ENCODE measurements around the gene SNTB2. TPM values are rescaled to one million over a fixed set of nuclear protein-coding genes. Genes with fewer than 3 reads are reported as not detected.
A peak's percentile ranks its signal among the peaks of the same experiment; 100 is the strongest.

SNTB2 gene
- total RNA-seq, 5 donors from 2014 or later (not counting 1 experiment from before 2014, with no cell fraction given): 13.2 to 23.1 (median 17.3) TPM

GRCh38 chr16:69176033-69176800 is 10.7 kb upstream of the SNTB2 start:
- Histone ChIP-seq H3K4me3 (ENCODE audit: control insufficient read depth in 1 of 2, extremely low read depth in 1 of 2, low read length in 1 of 2) (no peak overlapping the region), H3K36me3 (ENCODE audit: control insufficient read depth in 2 of 2, extremely low read depth in 1 of 2, insufficient read depth in 1 of 2, low read length in 1 of 2) (no peaks in the 10 kb centered on the region), H3K27me3 (replicated peaks in 1 of 2; ENCODE audit: control insufficient read depth in 2 of 2, extremely low read depth in 1 of 2, insufficient read depth in 2 of 2, low read length in 1 of 2) (no peaks in the 10 kb centered on the region), H3K27ac (ENCODE audit: low read length) (no peak overlapping the region), H3K9me3 (no peaks in the 10 kb centered on the region), H3K4me1 (ENCODE audit: control insufficient read depth in 1 of 2, extremely low read depth in 1 of 2, insufficient read depth in 2 of 2, low read length in 2 of 2) (no peaks in the 10 kb centered on the region)
- POLR2A ChIA-PET: interaction anchor here in 1 of 2 donors (0.6 kb wide), 1 partner anchor 17 kb away, joined by 3 read pairs; no protein-coding TSS in a partner anchor
- CTCF ChIA-PET: interaction anchor here in 1 of 2 donors (0.7 kb wide), 1 partner anchor 11 kb away, joined by 6 read pairs; the partner anchor contains the start of gene SNTB2
- H3K9me3 Mint-ChIP-seq: no peaks in the 10 kb centered on the region
- H3K27me3 Mint-ChIP-seq: no peaks in the 10 kb centered on the region
- ATAC-seq (replicated peaks in 1 of 4) (no peak), DNase-seq (no peak)
- 89% methylated on average over 1 of the region's 4 CpGs for WGBS (ENCODE audit: insufficient coverage)
- H3K36me3 Mint-ChIP-seq: peaks cover 3% of the 10 kb centered on the region
- no peak overlapping the region for H3K4me3 Mint-ChIP-seq
- H3K4me1 Mint-ChIP-seq: peaks cover 0 to 7% (median 5%) of the 10 kb centered on the region in 3 donors
- no peak overlapping the region for H3K27ac Mint-ChIP-seq

DNA sequence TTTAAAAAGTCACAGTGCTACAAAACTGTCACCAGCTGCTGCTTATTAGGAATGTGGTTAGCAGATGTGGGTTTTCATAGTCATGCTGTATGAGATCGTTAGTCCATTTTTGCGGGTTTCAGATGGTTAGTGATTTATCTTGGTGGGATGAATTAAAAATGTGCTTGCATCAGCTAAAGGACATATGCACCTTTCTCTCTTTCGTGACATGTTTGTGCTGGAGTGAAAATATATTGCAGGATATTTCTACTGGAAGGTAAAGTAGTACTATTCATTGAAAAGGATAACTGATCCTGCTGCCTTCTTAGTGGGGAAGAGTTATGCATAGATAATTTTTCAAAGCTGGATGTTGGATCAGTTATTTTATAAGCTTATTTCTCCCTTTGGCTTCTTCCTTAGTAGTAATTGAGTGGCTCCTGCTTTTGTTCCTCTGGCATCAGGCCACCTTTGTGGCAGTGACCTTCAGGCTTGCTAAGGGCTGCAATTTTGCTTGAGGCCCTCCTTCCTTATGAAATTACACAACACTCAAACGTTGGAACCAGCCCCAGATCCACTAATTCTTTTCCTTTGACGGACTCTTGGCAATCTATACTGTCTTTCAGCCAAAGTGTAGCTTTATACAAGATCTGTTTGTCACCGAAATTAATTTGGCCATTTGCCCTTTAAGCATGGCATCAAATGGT is 7.5 kb upstream of the SNTB2 start:
- Histone ChIP-seq H3K4me3 (ENCODE audit: control insufficient read depth in 1 of 2, extremely low read depth in 1 of 2, low read length in 1 of 2) (no peak overlapping the region), H3K36me3 (ENCODE audit: control insufficient read depth in 2 of 2, extremely low read depth in 1 of 2, insufficient read depth in 1 of 2, low read length in 1 of 2) (no peaks in the 10 kb centered on the region), H3K9me3 (no peaks in the 10 kb centered on the region), H3K27ac (ENCODE audit: low read length) (no peak overlapping the region), H3K27me3 (replicated peaks in 1 of 2; ENCODE audit: control insufficient read depth in 2 of 2, extremely low read depth in 1 of 2, insufficient read depth in 2 of 2, low read length in 1 of 2) (no peaks in the 10 kb centered on the region), H3K4me1 (ENCODE audit: control insufficient read depth in 1 of 2, extremely low read depth in 1 of 2, insufficient read depth in 2 of 2, low read length in 2 of 2) (peaks cover 0 to 4% of the 10 kb centered on the region in 2 experiments)
- H3K9me3 Mint-ChIP-seq: no peaks in the 10 kb centered on the region
- ChIA-PET POLR2A (no interaction called here), CTCF (no interaction called here)
- no peak for ATAC-seq (replicated peaks in 1 of 4)
- no peak overlapping the region for H3K4me3 Mint-ChIP-seq
- no peak overlapping the region for H3K27ac Mint-ChIP-seq
- H3K4me1 Mint-ChIP-seq: peaks cover 0 to 3% (median under 1%) of the 10 kb centered on the region in 3 donors
- H3K36me3 Mint-ChIP-seq: no peaks in the 10 kb centered on the region
- WGBS (ENCODE audit: insufficient coverage): 52% methylated on average over 4 of the region's 6 CpGs
- H3K27me3 Mint-ChIP-seq: no peaks in the 10 kb centered on the region
- no peak for DNase-seq

DNA sequence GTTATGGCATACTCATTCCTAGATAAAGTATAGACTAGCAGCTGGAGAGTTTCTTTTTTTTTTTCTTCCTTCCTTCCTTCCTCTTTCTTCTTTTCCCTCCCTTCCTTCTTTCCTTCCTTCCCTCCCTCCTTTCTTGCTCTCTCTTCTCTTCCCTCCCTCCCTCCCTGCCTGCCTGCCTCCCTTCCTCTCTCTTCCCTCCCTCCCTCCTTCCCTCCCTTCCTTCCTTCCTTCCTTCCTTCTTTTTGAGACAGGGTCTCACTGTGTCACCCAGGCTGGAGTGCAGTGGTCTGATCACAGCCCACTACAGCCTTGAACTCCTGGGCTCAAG is 7.0 kb upstream of the SNTB2 start:
- Mint-ChIP-seq H3K9me3 (no peaks in the 10 kb centered on the region), H3K36me3 (no peaks in the 10 kb centered on the region), H3K27me3 (no peaks in the 10 kb centered on the region), H3K4me1 (peaks cover 4 to 6% (median 5%) of the 10 kb centered on the region in 3 donors), H3K4me3 (no peak overlapping the region), H3K27ac (no peak overlapping the region)
- Histone ChIP-seq H3K4me3 (ENCODE audit: control insufficient read depth in 1 of 2, extremely low read depth in 1 of 2, low read length in 1 of 2) (no peak overlapping the region), H3K36me3 (ENCODE audit: control insufficient read depth in 2 of 2, extremely low read depth in 1 of 2, insufficient read depth in 1 of 2, low read length in 1 of 2) (no peaks in the 10 kb centered on the region), H3K27me3 (replicated peaks in 1 of 2; ENCODE audit: control insufficient read depth in 2 of 2, extremely low read depth in 1 of 2, insufficient read depth in 2 of 2, low read length in 1 of 2) (no peaks in the 10 kb centered on the region), H3K27ac (ENCODE audit: low read length) (no peak overlapping the region), H3K9me3 (no peaks in the 10 kb centered on the region), H3K4me1 (ENCODE audit: control insufficient read depth in 1 of 2, extremely low read depth in 1 of 2, insufficient read depth in 2 of 2, low read length in 2 of 2) (peaks cover 0 to 9% of the 10 kb centered on the region in 2 experiments)
- ChIA-PET POLR2A (no interaction called here), CTCF (no interaction called here)
- ATAC-seq (replicated peaks in 1 of 4): no peak
- no peak for DNase-seq

DNA sequence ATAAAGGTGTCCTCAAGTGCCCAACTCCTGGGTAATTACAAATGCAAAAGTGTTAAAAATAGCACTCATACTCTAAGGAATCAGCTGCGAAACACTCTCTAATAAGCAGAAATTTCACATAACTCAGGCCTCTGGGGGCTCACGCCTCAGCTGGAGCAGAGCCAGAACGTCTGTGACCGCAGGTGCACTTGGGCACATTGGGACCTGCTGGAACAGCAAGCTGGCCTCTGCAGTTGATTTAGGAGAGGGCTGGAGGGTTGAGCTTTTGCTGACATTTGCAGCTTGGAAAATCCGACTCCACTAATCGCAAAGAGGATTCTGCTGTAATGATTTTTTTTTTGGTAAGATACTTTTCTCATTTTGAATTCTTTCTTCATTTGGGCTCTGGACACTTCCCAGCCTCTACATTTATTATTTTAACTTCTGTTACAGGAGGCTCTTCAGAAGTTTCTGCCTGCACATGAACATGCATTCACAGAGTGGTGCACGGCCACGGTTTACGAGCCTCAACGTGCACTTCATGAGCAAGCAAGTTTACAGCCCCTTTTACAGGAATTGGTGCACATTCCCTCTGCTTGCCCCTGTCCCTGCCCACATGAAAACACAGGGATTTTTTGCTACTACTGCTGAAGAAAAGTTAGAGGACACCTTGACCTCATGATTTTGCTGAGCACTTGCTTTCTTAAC is 4.1 kb upstream of the SNTB2 start:
- Histone ChIP-seq H3K4me3 (ENCODE audit: control insufficient read depth in 1 of 2, extremely low read depth in 1 of 2, low read length in 1 of 2) (no peak overlapping the region), H3K27ac (ENCODE audit: low read length) (no peak overlapping the region), H3K36me3 (ENCODE audit: control insufficient read depth in 2 of 2, extremely low read depth in 1 of 2, insufficient read depth in 1 of 2, low read length in 1 of 2) (no peaks in the 10 kb centered on the region), H3K27me3 (replicated peaks in 1 of 2; ENCODE audit: control insufficient read depth in 2 of 2, extremely low read depth in 1 of 2, insufficient read depth in 2 of 2, low read length in 1 of 2) (no peaks in the 10 kb centered on the region), H3K9me3 (no peaks in the 10 kb centered on the region), H3K4me1 (ENCODE audit: control insufficient read depth in 1 of 2, extremely low read depth in 1 of 2, insufficient read depth in 2 of 2, low read length in 2 of 2) (peaks cover 5 to 26% of the 10 kb centered on the region in 2 experiments)
- ChIA-PET POLR2A (no interaction called here), CTCF (no interaction called here)
- Mint-ChIP-seq H3K4me3 (no peak overlapping the region), H3K27ac (no peak overlapping the region), H3K36me3 (no peaks in the 10 kb centered on the region), H3K27me3 (no peaks in the 10 kb centered on the region), H3K4me1 (peaks cover 15 to 21% (median 19%) of the 10 kb centered on the region in 3 donors), H3K9me3 (no peaks in the 10 kb centered on the region)
- no peak for ATAC-seq (replicated peaks in 1 of 4)
- WGBS (ENCODE audit: insufficient coverage): no CpG with 5 or more reads among the region's 10 CpGs
- DNase-seq: no peak

DNA sequence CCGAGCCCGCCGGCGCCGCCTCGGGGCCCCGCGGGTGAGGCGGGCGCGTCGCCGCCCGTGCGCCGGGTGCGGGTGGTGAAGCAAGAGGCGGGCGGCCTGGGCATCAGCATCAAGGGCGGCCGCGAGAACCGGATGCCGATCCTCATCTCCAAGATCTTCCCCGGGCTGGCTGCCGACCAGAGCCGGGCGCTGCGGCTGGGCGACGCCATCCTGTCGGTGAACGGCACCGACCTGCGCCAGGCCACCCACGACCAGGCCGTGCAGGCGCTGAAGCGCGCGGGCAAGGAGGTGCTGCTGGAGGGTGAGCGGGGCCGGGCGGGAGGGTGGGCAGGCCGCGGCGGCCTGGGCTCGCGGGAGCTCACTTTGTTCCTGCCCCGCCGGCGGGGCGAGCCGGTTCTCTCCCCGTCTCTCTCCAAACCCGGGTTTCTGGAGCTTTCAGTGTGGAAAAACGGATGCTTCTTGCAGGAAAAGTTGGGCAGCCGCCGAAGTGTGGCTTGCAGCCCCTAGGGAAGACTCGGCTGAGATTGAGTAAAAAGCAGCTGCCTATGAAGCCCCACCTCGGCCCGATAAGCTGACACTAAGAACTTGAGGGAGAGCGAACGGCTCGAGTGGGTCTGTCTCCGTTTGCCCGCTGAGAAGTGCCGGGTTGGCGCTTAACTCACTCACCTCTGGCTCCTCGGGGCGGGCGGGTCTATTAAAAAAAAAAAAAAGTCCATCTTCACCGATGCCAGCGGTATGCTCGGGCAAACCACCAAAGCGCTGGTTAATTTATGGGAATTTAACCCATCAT is 677 bp downstream of the SNTB2 start:
- no peaks in the 10 kb centered on the region for H3K27me3 Mint-ChIP-seq
- peak; percentile 37 to 53 (median 50) for ATAC-seq (replicated peaks in 1 of 4)

More for the DNA sequence above, 677 bp downstream of the SNTB2 start:
- POLR2A ChIA-PET: interaction anchor here (0.5 to 0.7 kb wide), 3 partner anchors 18 to 659 kb away, joined by 3 to 5 read pairs (median 3); no protein-coding TSS in a partner anchor
- Histone ChIP-seq H3K27me3 (replicated peaks in 1 of 2; ENCODE audit: control insufficient read depth in 2 of 2, extremely low read depth in 1 of 2, insufficient read depth in 2 of 2, low read length in 1 of 2) (no peaks in the 10 kb centered on the region), H3K36me3 (ENCODE audit: control insufficient read depth in 2 of 2, extremely low read depth in 1 of 2, insufficient read depth in 1 of 2, low read length in 1 of 2) (no peaks in the 10 kb centered on the region), H3K4me1 (ENCODE audit: control insufficient read depth in 1 of 2, extremely low read depth in 1 of 2, insufficient read depth in 2 of 2, low read length in 2 of 2) (peaks cover 13 to 50% of the 10 kb centered on the region in 2 experiments), H3K9me3 (no peaks in the 10 kb centered on the region), H3K27ac (ENCODE audit: low read length) (peak overlapping the region; percentile 37), H3K4me3 (ENCODE audit: control insufficient read depth in 1 of 2, extremely low read depth in 1 of 2, low read length in 1 of 2) (peak overlapping the region; percentile 70 to 78)
- WGBS (ENCODE audit: insufficient coverage): under 1% methylated on average over 59 of the region's 76 CpGs
- peaks cover 43 to 57% (median 53%) of the 10 kb centered on the region in 3 donors for H3K4me1 Mint-ChIP-seq
- peak overlapping the region; percentile 81 to 100 (median 91) for H3K4me3 Mint-ChIP-seq
- H3K27ac Mint-ChIP-seq: peak overlapping the region; percentile 84 to 89
- peak in 33 of 35 experiments; percentile 1 to 60 (median 27) for DNase-seq
- H3K9me3 Mint-ChIP-seq: no peaks in the 10 kb centered on the region
- peaks cover 5% of the 10 kb centered on the region for H3K36me3 Mint-ChIP-seq
- CTCF ChIA-PET: interaction anchor here (0.5 to 3.2 kb wide), 9 partner anchors 11 to 1641 kb away, joined by 3 to 8 read pairs (median 4); no protein-coding TSS in a partner anchor

Data from T-cell (primary cell).